Stomach (tissue), 9 donors: Measurements from ENCODE around the gene PSMA5. TPM values are rescaled to one million over a fixed set of nuclear protein-coding genes. Genes with fewer than 3 reads are reported as not detected.

Experiments used
- DNase-seq, 2 donors: peaks; one replicate each; pipeline versions ENCODE4 v3.0.0 to v3.0.0-alpha.2; 2013 to 2019
- H3K27ac ChIP-seq, 5 donors: fragments of 200-600 bp in 4 of 5; sonication (generic) in 4 of 5; one replicate each; pipeline ENCODE4 v1.5.1; 2013 to 2019; ENCODE audit warnings: mild to moderate bottlenecking in 1 of 5, moderate library complexity in 1 of 5
- H3K27me3 ChIP-seq, 3 donors: fragments of 200-600 bp; sonication (generic); one replicate each; pipeline ENCODE4 v1.5.1; 2017 to 2019; ENCODE audit warnings: mixed run types in 1 of 3
- H3K36me3 ChIP-seq, 4 donors: fragments of 200-600 bp; sonication (generic); 1 replicate in 3 of 4; 2 replicates in 1 of 4; pipeline ENCODE4 v1.5.1; 2016 to 2019
- H3K4me1 ChIP-seq, 4 donors: fragments of 200-600 bp; sonication (generic); one replicate each; pipeline ENCODE4 v1.5.1; 2016 to 2019
- H3K4me3 ChIP-seq, 4 donors: fragments of 200-600 bp; sonication (generic) in 3 of 4; one replicate each; pipeline ENCODE4 v1.5.1; 2016 to 2019; ENCODE audit warnings: mild to moderate bottlenecking in 1 of 4
- H3K9me3 ChIP-seq, 4 donors: fragments of 200-600 bp; sonication (generic); one replicate each; pipeline ENCODE4 v1.5.1; 2016 to 2019
- CTCF ChIP-seq, 7 experiments: fragments of 450-650 bp in 4 of 7; fragments of 200-600 bp in 3 of 7; sonication (generic) in 3 of 7; IDR thresholded peaks; one replicate each; pipeline ENCODE4 v1.5.1; 2016 to 2019; ENCODE audit warnings: antibody characterized with exemption in 7 of 7, control low read depth in 2 of 7, mild to moderate bottlenecking in 1 of 7
- EP300 ChIP-seq: sonication (generic); formaldehyde crosslinking; IDR thresholded peaks from one replicate; pipeline ENCODE4 v1.6.1; 2017; ENCODE audit warnings: antibody characterized with exemption
- POLR2A ChIP-seq, 4 donors: fragments of 450-650 bp; IDR thresholded peaks; one replicate each; pipeline ENCODE4 v1.6.1; 2016; ENCODE audit warnings: antibody characterized with exemption in 4 of 4, control low read depth in 2 of 4, mild to moderate bottlenecking in 1 of 4, moderate library complexity in 1 of 4
- POLR2AphosphoS5 ChIP-seq, 3 donors: sonication (generic); formaldehyde crosslinking; IDR thresholded peaks; one replicate each; pipeline ENCODE4 v1.6.1; 2016; ENCODE audit warnings: antibody characterized with exemption in 3 of 3
- WGBS, 5 donors: extraction: QIAGEN DNeasy Blood & Tissue Kit in 3 of 5; methylation state at CpG; one replicate each; pipeline versions ENCODE4 v1.1.5 to v1.1.7; 2013 to 2018; 5-methylcytosine and 5-hydroxymethylcytosine counted together
- intact Hi-C: fragments of 100-400 bp; cut with DNase I; formaldehyde crosslinking; loops from one replicate; pipeline ENCODE4 v1.15.1; 2023; ENCODE audit warnings: low total_unique reads
- polyA plus RNA-seq, 3 donors: library from polyadenylated mRNA; stranded (reverse); fragments of 200-250 nt; gene quantifications; one replicate each; pipeline ENCODE4 v1.2.3, GENCODE V29; 2013
- total RNA-seq, 5 donors: library from RNA; depleted of rRNA; stranded (reverse); fragments of >200 nt; gene quantifications; one replicate each; pipeline versions ENCODE4 v1.1.0 to v1.2.3, GENCODE V29; 2014 to 2016
- donor health status: healthy with polysubstance abuse.
- donor health status: Bipolar disorder and iron deficiency.
- donor health status: healthy.

Gene PSMA5
- total and polyA plus RNA-seq, 8 donors: 5.3 to 84.2 (median 38.2) TPM

- peaks cover 5 to 28% (median 23%) of the 10 kb centered on the region in 4 donors for H3K4me1 ChIP-seq
- H3K36me3 ChIP-seq: no peaks in the 10 kb centered on the region
- peaks cover 0 to 42% (median 30%) of the 10 kb centered on the region in 3 donors for H3K27me3 ChIP-seq
- peak overlapping the region in 3 of 5 donors; percentile 63 to 85 (median 74) for H3K27ac ChIP-seq
- intact Hi-C loops: no loop called here
- 14 to 20% (median 15%) methylated on average over 22 to 23 of the region's 23 CpGs for WGBS, 5 donors
- peak overlapping the region; percentile 58 to 82 (median 72) for H3K4me3 ChIP-seq
- H3K9me3 ChIP-seq: no peaks in the 10 kb centered on the region
- TF ChIP-seq POLR2AphosphoS5 (IDR thresholded peaks at IDR 0.05): no peak
- TF ChIP-seq EP300: no peak
- TF ChIP-seq POLR2A (IDR thresholded peaks at IDR 0.05): no peak
- TF ChIP-seq CTCF (IDR thresholded peaks at IDR 0.05): no peak
- DNase-seq: no peak
Observed at GRCh38 chr1:109467301-109467777, 41.1 kb upstream of the PSMA5 start.

GRCh38 chr1:109466452-109467300 is 40.4 kb upstream of the PSMA5 start, which contains the start of gene SYPL2:
SYPL2 (plus strand) TSS chr1:109466546; CDS start chr1:109466844, 298 bp downstream.
- peak within 1 kb of the TSS; percentile 48 to 85 (median 63) for H3K27ac ChIP-seq
- H3K4me3 ChIP-seq: peak within 1 kb of the TSS; percentile 58 to 82 (median 72)
- no peaks in the 10 kb centered on the region for H3K9me3 ChIP-seq
- H3K4me1 ChIP-seq: peaks cover 5 to 28% (median 23%) of the 10 kb centered on the region in 4 donors
- DNase-seq: peak; percentile 50 to 67
- peaks cover 0 to 43% (median 30%) of the 10 kb centered on the region in 3 donors for H3K27me3 ChIP-seq
- 1 to 2% (median 1%) methylated on average over 16 to 88 of the region's 88 CpGs for WGBS, 5 donors
- intact Hi-C loops: no loop called here
- H3K36me3 ChIP-seq: no peaks in the 10 kb centered on the region
- TF ChIP-seq CTCF (IDR thresholded peaks at IDR 0.05): no peak

GRCh38 chr1:109466125-109466451 is 39.8 kb upstream of the PSMA5 start:
- Histone ChIP-seq H3K27me3 (peaks cover 0 to 48% (median 30%) of the 10 kb centered on the region in 3 donors), H3K36me3 (no peaks in the 10 kb centered on the region), H3K4me1 (peaks cover 5 to 28% (median 23%) of the 10 kb centered on the region in 4 donors), H3K9me3 (no peaks in the 10 kb centered on the region), H3K27ac (peak overlapping the region; percentile 48 to 85 (median 63)), H3K4me3 (peak overlapping the region; percentile 58 to 82 (median 72))
- 3 to 7% (median 4%) methylated on average over 24 of the region's 24 CpGs for WGBS, 5 donors
- no peak for DNase-seq
- intact Hi-C loops: no loop called here
- no peak for TF ChIP-seq EP300
- no peak for TF ChIP-seq POLR2A (IDR thresholded peaks at IDR 0.05)
- TF ChIP-seq CTCF (IDR thresholded peaks at IDR 0.05): no peak

GRCh38 chr1:109457819-109458218 is 31.6 kb upstream of the PSMA5 start:
- no peak overlapping the region for H3K4me3 ChIP-seq
- no peak for TF ChIP-seq EP300
- TF ChIP-seq POLR2AphosphoS5 (IDR thresholded peaks at IDR 0.05): no peak
- no peak for TF ChIP-seq POLR2A (IDR thresholded peaks at IDR 0.05)
- no peak for TF ChIP-seq CTCF (IDR thresholded peaks at IDR 0.05)
- WGBS, 5 donors: 57 to 83% (median 66%) methylated on average over 4 of the region's 4 CpGs
- H3K9me3 ChIP-seq: peaks cover 0 to 16% (median 13%) of the 10 kb centered on the region in 4 donors
- peaks cover 0 to 19% (median 0%) of the 10 kb centered on the region in 3 donors for H3K27me3 ChIP-seq
- no peaks in the 10 kb centered on the region for H3K36me3 ChIP-seq
- intact Hi-C loops: no loop called here
- DNase-seq: no peak
- H3K4me1 ChIP-seq: no peaks in the 10 kb centered on the region
- H3K27ac ChIP-seq: no peak overlapping the region
